MM.1S (cell line): ENCODE results near the gene MKNK1.

Experiments used
- CTCF ChIP-seq: fragments of 300-600 bp; sonication (generic); IDR thresholded peaks from 2 replicates; pipeline ENCODE4 v1.5.1; 2016; ENCODE audit warnings: antibody characterized with exemption, low read length, mixed read lengths
- EZH2 ChIP-seq: fragments of 300-600 bp; sonication (generic); optimal IDR thresholded peaks from 2 replicates; pipeline ENCODE3; 2017; ENCODE audit warnings: low read depth, mild to moderate bottlenecking, antibody characterized with exemption, low read length, mixed read lengths
- EZH2phosphoT487 ChIP-seq: fragments of 300-600 bp; sonication (generic); IDR thresholded peaks from 2 replicates; pipeline ENCODE4 v1.6.1; 2018; ENCODE audit warnings: antibody characterized with exemption, low read length

- TF ChIP-seq CTCF: no peak
- no peak for TF ChIP-seq EZH2
- no peak for TF ChIP-seq EZH2phosphoT487
These were observed 45.7 kb downstream of the MKNK1 start for GRCh38 chr1:46558141-46558963.
